HepG2 (cell line): ENCODE results near the gene METAP1D. TPM values are rescaled to one million over a fixed set of nuclear protein-coding genes. Genes with fewer than 3 reads are reported as not detected.

ENCODE experiments used
- CHD4 ChIP-seq: fragments of 200-600 bp; sonication (generic); IDR thresholded peaks from 2 replicates; pipeline ENCODE4 v1.7.0; 2017; ENCODE audit warnings: mild to moderate bottlenecking, low read length, borderline replicate concordance
- ONECUT2 ChIP-seq: sonication (generic); formaldehyde crosslinking; IDR thresholded peaks from 2 replicates; pipeline ENCODE4 v1.4.0; 2020; ENCODE audit warnings: missing genetic modification reagents
- PPARG ChIP-seq: conservative IDR thresholded peaks from 2 replicates; pipeline ENCODE4 v1.6.1; 2016; ENCODE audit warnings: missing biosample characterization, missing genetic modification reagents
- TBP ChIP-seq: sonication (generic); formaldehyde crosslinking; IDR thresholded peaks from 2 replicates; pipeline ENCODE4 v1.5.0; 2020; ENCODE audit warnings: missing genetic modification reagents
- TBX3 ChIP-seq: fragments of 450-650 bp; IDR thresholded peaks from 2 replicates; pipeline ENCODE4 v1.6.1; 2017; ENCODE audit warnings: antibody characterized with exemption, mild to moderate bottlenecking, inconsistent platforms, borderline replicate concordance
- ZBTB7A ChIP-seq: sonication (generic); formaldehyde crosslinking; IDR thresholded peaks from 2 replicates; pipeline ENCODE4 v1.8.0; 2022; ENCODE audit warnings: mild to moderate bottlenecking, missing genetic modification reagents
- ZFAT ChIP-seq: sonication (generic); formaldehyde crosslinking; conservative IDR thresholded peaks from 2 replicates; pipeline ENCODE4 v1.8.1; 2023; ENCODE audit warnings: missing genetic modification reagents, inconsistent platforms
- ZNF251 ChIP-seq: sonication (generic); formaldehyde crosslinking; IDR thresholded peaks from 2 replicates; pipeline ENCODE4 v1.9.0; 2021; ENCODE audit warnings: mild to moderate bottlenecking, missing genetic modification reagents
- ZNF350 ChIP-seq: sonication (generic); formaldehyde crosslinking; IDR thresholded peaks from 2 replicates; pipeline ENCODE4 v1.4.0; 2020; ENCODE audit warnings: mild to moderate bottlenecking, low read depth, missing genetic modification reagents, borderline replicate concordance
- ZNF484 ChIP-seq: sonication (generic); formaldehyde crosslinking; IDR thresholded peaks from 2 replicates; pipeline ENCODE4 v1.5.1; 2020; ENCODE audit warnings: mild to moderate bottlenecking, low read depth, missing genetic modification reagents, borderline replicate concordance
- ZNF569 ChIP-seq: sonication (generic); formaldehyde crosslinking; IDR thresholded peaks from 2 replicates; pipeline ENCODE4 v1.5.0; 2020; ENCODE audit warnings: mild to moderate bottlenecking, missing genetic modification reagents, moderate library complexity, borderline replicate concordance
- ZNF746 ChIP-seq: sonication (generic); formaldehyde crosslinking; IDR thresholded peaks from 2 replicates; pipeline ENCODE4 v1.8.0; 2022; ENCODE audit warnings: mild to moderate bottlenecking, missing genetic modification reagents
- ZNF775 ChIP-seq: sonication (generic); formaldehyde crosslinking; IDR thresholded peaks from 2 replicates; pipeline ENCODE4 v1.4.0; 2020; ENCODE audit warnings: missing genetic modification reagents, mild to moderate bottlenecking, moderate library complexity, borderline replicate concordance
- ZNF776 ChIP-seq: sonication (generic); formaldehyde crosslinking; IDR thresholded peaks from 2 replicates; pipeline ENCODE4 v1.4.0; 2020; ENCODE audit warnings: mild to moderate bottlenecking, missing genetic modification reagents
- ZNF878 ChIP-seq: sonication (generic); formaldehyde crosslinking; IDR thresholded peaks from 2 replicates; pipeline ENCODE4 v1.8.1; 2023; ENCODE audit warnings: mild to moderate bottlenecking, missing genetic modification reagents, moderate library complexity
- ZNF891 ChIP-seq: sonication (generic); formaldehyde crosslinking; IDR thresholded peaks from 2 replicates; pipeline ENCODE4 v1.5.0; 2020; ENCODE audit warnings: mild to moderate bottlenecking, missing genetic modification reagents
- polyA plus RNA-seq, 8 experiments: library from polyadenylated mRNA; depleted of rRNA in 3 of 8; stranded (reverse) in 7 of 8; unstranded in 1 of 8; fragments of >200 nt; fragmentation: Illumina TruSeq in 4 of 8; extraction: Trizol in 4 of 8; gene quantifications; 2 replicates each; pipeline versions ENCODE4 v1.2.1 to v1.2.3, GENCODE V29; 2011 to 2016; ENCODE audit warnings: low read depth in 4 of 8, missing spikeins in 1 of 8, mixed read lengths in 1 of 8; ENCODE audit not compliant: insufficient read depth in 1 of 8
- total RNA-seq, 5 experiments: library from RNA; depleted of rRNA; stranded (reverse); fragments of >200 nt; fragmentation: Illumina TruSeq; extraction: Trizol; gene quantifications; 2 replicates each; pipeline ENCODE4 v1.2.3, GENCODE V29; 2016; ENCODE audit warnings: low read depth in 1 of 5
- TF ChIP-seq, protein P1 (sequence below): sonication (generic); formaldehyde crosslinking; conservative IDR thresholded peaks from 2 replicates; pipeline ENCODE4 v1.5.0; 2020; ENCODE audit warnings: missing genetic modification reagents
- TF ChIP-seq, protein P2 (sequence below): sonication (generic); formaldehyde crosslinking; IDR thresholded peaks from 2 replicates; pipeline ENCODE4 v1.5.0; 2020; ENCODE audit warnings: missing genetic modification reagents
- TF ChIP-seq, protein P3 (sequence below), 2 experiments: fragments of 450-650 bp in 1 of 2; sonication (generic) in 1 of 2; formaldehyde crosslinking; IDR thresholded peaks; 2 replicates each; pipeline versions ENCODE4 v1.5.0 to v1.8.0; 2020 to 2022; ENCODE audit warnings: mild to moderate bottlenecking in 1 of 2, missing genetic modification reagents in 1 of 2
- TF ChIP-seq, protein P4 (sequence below): sonication (generic); formaldehyde crosslinking; IDR thresholded peaks from 2 replicates; pipeline ENCODE4 v1.8.1; 2023; ENCODE audit warnings: missing genetic modification reagents, inconsistent platforms, borderline replicate concordance
- TF ChIP-seq, protein P5 (sequence below): sonication (generic); formaldehyde crosslinking; IDR thresholded peaks from 2 replicates; pipeline ENCODE4 v1.5.1; 2020; ENCODE audit warnings: mild to moderate bottlenecking, missing genetic modification reagents

The METAP1D gene
- total and polyA plus RNA-seq, 2 of the 13 experiments (the other 11 are each of a cell fraction or from before 2014, with no cell fraction given), result 14.7 to 21.6 TPM

DNA sequence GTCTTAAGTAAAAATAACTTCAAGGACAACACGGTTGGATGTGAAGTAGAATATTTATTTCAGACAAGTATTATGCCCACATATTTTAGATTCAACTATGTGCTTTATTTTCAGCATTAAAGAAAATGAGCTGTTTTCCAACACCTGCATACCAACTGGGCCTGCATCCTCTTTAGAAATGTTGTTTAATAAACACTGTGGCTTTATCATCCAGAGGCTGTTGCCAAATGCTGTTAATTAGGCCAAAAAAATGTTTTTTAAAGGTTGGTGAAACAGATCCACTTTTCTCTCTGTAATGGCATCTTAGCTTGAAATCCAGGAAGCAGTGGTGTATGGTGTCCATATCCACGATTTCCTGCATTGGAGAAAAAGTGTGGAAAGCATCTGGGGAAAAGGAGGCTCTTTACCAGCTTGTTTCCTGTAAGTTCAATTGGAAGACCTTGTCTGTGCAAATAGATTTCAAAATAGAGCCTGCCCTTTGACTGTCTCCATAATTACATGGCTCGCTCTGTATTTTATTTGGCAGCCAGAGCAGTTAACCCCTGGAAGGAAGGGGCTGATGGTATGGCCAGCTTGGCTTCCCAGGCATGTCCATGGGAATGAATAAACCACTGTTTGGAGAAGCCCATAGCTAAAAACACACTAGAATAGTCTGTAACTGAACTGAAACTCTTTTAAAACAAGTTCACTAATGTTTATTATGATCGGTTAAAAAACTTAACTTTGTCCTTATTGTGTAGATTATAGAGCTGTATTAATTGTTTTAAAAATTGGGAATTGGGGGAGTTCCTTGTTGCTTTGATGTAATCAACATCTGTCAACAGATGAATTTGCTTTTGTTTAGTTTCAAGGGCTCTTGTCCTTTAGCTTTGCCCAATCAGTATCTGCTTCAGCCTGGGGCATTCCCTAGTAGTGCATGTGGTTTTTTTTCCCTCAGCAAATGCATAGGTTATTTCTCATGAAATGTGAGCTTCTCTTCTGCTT is 52.5 kb downstream of the METAP1D start (continued):
- TF ChIP-seq, protein P1, sequence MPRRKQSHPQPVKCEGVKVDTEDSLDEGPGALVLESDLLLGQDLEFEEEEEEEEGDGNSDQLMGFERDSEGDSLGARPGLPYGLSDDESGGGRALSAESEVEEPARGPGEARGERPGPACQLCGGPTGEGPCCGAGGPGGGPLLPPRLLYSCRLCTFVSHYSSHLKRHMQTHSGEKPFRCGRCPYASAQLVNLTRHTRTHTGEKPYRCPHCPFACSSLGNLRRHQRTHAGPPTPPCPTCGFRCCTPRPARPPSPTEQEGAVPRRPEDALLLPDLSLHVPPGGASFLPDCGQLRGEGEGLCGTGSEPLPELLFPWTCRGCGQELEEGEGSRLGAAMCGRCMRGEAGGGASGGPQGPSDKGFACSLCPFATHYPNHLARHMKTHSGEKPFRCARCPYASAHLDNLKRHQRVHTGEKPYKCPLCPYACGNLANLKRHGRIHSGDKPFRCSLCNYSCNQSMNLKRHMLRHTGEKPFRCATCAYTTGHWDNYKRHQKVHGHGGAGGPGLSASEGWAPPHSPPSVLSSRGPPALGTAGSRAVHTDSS (CRISPR knock-in tag), result no peak
- no peak for TF ChIP-seq ZNF746 (CRISPR knock-in tag)
- TF ChIP-seq, protein P2, sequence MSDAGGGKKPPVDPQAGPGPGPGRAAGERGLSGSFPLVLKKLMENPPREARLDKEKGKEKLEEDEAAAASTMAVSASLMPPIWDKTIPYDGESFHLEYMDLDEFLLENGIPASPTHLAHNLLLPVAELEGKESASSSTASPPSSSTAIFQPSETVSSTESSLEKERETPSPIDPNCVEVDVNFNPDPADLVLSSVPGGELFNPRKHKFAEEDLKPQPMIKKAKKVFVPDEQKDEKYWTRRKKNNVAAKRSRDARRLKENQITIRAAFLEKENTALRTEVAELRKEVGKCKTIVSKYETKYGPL (CRISPR knock-in tag), result no peak
- TF ChIP-seq, protein P3, sequence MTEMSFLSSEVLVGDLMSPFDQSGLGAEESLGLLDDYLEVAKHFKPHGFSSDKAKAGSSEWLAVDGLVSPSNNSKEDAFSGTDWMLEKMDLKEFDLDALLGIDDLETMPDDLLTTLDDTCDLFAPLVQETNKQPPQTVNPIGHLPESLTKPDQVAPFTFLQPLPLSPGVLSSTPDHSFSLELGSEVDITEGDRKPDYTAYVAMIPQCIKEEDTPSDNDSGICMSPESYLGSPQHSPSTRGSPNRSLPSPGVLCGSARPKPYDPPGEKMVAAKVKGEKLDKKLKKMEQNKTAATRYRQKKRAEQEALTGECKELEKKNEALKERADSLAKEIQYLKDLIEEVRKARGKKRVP (CRISPR knock-in tag; IDR thresholded peaks at IDR 0.05), result peak in 1 of 2 experiments; percentile 1; a peak in 1 of 4 replicates
- no peak for TF ChIP-seq ZNF775 (CRISPR knock-in tag)
- no peak for TF ChIP-seq TBP (CRISPR knock-in tag)
- peak; percentile 51; the same call in 1 of the 2 replicates for TF ChIP-seq TBX3
- TF ChIP-seq ZNF484, result no peak
- TF ChIP-seq ZBTB7A (CRISPR knock-in tag), result no peak
- TF ChIP-seq, protein P4, sequence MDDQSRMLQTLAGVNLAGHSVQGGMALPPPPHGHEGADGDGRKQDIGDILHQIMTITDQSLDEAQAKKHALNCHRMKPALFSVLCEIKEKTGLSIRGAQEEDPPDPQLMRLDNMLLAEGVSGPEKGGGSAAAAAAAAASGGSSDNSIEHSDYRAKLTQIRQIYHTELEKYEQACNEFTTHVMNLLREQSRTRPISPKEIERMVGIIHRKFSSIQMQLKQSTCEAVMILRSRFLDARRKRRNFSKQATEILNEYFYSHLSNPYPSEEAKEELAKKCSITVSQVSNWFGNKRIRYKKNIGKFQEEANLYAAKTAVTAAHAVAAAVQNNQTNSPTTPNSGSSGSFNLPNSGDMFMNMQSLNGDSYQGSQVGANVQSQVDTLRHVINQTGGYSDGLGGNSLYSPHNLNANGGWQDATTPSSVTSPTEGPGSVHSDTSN (CRISPR knock-in tag), result no peak
- TF ChIP-seq, protein P5, sequence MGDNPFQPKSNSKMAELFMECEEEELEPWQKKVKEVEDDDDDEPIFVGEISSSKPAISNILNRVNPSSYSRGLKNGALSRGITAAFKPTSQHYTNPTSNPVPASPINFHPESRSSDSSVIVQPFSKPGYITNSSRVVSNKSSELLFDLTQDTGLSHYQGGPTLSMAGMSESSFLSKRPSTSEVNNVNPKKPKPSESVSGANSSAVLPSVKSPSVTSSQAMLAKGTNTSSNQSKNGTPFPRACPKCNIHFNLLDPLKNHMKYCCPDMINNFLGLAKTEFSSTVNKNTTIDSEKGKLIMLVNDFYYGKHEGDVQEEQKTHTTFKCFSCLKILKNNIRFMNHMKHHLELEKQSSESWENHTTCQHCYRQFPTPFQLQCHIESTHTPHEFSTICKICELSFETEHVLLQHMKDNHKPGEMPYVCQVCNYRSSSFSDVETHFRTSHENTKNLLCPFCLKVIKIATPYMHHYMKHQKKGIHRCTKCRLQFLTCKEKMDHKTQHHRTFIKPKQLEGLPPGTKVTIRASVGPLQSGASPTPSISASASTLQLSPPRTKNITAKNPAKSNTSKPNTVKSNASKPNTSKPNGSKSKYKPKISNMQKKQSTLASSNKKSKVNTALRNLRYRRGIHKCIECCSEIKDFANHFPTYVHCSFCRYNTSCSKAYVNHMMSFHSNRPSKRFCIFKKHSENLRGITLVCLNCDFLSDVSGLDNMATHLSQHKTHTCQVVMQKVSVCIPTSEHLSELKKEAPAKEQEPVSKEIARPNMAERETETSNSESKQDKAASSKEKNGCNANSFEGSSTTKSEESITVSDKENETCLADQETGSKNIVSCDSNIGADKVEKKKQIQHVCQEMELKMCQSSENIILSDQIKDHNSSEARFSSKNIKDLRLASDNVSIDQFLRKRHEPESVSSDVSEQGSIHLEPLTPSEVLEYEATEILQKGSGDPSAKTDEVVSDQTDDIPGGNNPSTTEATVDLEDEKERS (CRISPR knock-in tag), result no peak; the same call in 1 of the 2 replicates
- TF ChIP-seq ZNF891 (CRISPR knock-in tag), result no peak
- TF ChIP-seq ZFAT (CRISPR knock-in tag), result no peak
- TF ChIP-seq CHD4, result peak; percentile 68; the same call in 1 of the 2 replicates
- TF ChIP-seq ZNF776 (CRISPR knock-in tag), result no peak
- 0 out of 2 replicates have a peak, but pooled peaks have one; percentile 61 for TF ChIP-seq ZNF569 (CRISPR knock-in tag)
- peak; percentile 90 for TF ChIP-seq ZNF878 (CRISPR knock-in tag)
- TF ChIP-seq ZNF251 (CRISPR knock-in tag), result no peak
- peak; percentile 78; the same call in 1 of the 2 replicates for TF ChIP-seq ONECUT2
- peak; percentile 94 for TF ChIP-seq PPARG (CRISPR knock-in tag)
- no peak for TF ChIP-seq ZNF350 (CRISPR knock-in tag)
